NCI-H2227 (cell line): ENCODE measurements around the gene DDX25.

Experiments
- DNase-seq: peaks from one replicate; lab custom pipeline; 2025; ENCODE audit not compliant: unreplicated experiment; lab: John Stamatoyannopoulos, UW

Gene DDX25

DNA sequence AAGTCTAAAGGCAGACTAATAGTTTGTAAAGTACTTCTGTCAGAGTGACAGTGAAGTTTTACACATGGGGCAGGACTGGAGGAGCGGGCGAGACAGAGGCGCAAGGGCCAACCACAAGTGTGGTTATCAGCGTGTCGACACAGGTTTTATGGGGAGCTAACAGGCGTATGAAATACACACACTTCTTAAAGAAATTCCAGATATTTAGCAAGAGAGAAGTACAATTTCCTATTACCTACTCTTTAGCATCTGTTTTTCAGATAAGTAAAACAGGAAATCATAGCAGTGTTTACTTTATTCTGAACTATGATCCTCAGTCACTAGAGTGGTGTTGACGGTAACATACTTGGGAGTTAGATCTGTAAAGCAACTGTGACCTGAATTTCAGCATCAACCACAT, 64.0 kb downstream of the DDX25 start:
- no peak for DNase-seq

DNA sequence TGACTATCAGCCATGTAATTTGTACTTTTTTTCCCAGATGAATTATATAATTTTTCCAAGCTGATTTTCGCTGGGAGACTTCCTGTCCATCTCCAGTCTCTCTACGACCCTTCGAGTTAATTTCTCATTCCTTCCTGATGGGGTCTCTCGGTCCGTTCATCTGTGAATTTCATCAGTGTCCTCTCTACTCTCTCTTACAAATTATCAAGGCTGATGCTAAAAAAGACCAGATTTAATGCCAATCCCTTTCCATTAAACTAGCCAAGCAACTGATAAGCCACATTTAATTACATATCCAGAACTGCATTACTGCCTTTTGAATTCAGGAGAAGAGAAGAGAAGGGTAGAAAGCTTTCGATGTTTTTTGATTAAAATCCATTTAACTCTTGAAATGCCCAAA, 67.3 kb downstream of the DDX25 start:
- DNase-seq: no peak

DNA sequence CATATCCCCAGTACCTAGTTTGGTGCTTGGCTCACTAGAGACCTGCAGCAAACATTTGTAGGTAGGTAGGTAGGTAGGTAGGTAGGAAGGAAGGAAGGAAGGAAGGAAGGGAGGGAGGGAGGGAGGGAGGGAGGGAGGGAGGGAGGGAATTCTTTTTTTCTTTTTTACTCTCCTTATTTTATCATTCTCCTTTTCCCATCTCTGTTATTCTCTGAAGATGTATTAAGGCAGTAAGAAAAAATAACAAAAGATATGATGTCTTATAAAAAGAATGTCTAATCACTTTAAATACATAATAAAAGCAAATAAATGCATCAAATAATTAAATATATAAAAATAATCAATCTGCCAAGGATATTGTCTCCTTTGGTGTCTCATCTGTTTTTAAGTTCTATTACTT, 70.0 kb downstream of the DDX25 start:
- DNase-seq: no peak

DNA sequence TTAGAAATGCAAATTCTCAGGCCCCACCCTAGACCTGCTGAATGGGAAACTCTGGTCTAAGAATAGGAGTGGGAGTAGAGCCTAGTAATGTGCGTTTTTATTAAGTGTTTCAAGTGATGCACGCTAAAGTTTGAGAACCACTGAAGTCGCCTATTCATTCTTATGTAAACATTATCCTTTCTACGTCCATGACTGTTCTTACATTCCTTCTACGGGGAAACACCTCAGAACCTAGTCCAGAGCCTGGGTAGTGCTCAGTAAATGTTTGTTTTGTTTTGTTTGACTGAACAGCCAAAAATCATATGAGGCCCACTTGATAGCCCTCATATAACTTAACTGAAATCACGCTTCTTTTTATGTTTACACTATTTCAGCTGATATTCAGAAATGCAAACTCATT, 71.3 kb downstream of the DDX25 start:
- no peak for DNase-seq

DNA sequence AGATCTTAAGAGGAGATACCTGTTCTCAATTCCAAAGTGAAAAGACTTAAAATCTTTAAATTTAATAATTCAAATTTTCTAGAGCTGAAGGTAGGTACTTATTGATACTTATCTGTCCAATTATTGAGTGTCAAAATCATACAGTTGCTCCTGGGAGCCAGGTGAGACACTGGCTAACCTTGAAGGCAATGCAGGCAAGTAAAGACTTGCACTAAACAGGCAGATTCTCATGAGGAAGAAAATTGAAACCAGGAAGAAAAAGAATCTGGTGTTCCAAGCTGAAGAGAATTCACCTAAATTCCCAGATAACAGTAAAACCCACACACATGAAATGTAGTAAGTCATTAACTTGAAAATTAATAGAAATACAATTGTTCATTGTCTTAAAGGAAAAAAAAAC, 71.8 kb downstream of the DDX25 start:
- DNase-seq: no peak

DNA sequence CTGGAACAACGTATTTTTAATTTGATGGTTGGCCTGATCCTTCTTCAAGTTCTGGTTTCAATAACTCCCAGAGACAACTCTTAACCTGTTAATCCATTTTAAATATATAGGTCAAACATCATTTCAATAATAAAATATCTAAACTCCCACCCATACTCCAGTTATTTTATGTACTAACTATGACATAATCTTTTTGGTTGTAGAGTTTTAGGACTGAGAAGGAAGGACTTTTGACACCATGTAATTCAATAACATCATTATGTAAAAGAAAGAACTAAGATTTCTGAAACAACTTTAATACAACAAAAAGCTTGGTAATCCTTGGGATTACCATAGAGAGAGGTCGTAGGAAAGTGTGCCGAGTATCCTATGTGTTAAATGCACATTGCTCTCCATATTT, 73.0 kb downstream of the DDX25 start:
- no peak for DNase-seq

DNA sequence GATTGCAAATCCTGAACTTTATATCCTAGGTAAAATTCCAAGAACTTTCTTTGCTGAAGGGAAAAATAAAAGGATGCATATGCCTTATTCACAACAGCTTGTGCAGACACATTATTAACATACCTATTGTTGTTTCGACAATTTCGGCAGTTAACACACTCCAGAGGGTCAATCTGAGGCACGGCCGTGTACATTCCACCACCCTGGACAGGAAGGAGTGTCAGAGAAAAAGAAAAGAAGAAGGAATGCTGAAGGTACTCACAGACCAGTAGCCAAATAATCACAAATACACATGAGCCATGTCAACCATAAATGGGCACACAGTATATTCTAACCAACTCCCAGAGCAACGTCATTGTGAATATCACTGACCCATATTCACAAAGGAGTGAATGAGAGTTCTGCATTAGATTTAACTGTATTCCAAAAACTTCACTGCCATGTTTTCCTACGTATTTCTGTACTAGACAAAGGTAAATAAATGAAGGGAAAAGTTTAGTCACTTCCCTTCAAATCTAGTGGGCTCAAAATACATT, 73.9 kb downstream of the DDX25 start:
- DNase-seq: no peak
